K562 treated with DMSO at 1 percent for 24 hours (cell line): Measurements from ENCODE around the gene OR6B1. TPM values are rescaled to one million over a fixed set of nuclear protein-coding genes. Genes with fewer than 3 reads are reported as not detected.

Experiments
- total RNA-seq: library from RNA; unstranded; fragments of 300-600 nt; gene quantifications from 2 replicates; pipeline ENCODE4 v1.2.3, GENCODE V29; 2022; ENCODE audit warnings: low read depth; ENCODE audit not compliant: insufficient read depth

The OR6B1 gene
- total RNA-seq, result not detected in 2 replicates

DNA sequence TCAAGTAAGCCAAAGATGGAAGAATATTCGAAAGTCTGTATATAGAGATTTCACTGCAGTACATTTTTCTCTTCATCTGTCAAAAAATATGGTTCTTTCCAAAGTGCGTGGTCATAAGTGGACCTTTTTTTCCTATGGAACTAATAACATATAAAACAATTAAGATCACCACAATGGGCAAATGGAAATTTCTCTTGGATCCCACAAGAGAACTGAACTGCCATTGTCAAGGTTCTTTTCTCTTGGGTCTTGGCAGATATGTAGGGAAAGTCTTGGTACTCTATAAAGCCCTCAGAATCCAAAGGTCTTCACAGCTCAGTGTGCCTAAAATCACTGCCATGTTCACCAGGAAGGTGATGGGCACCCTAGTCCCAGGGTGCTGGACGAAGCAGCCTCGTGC, at the start of gene OR6B1:
TSS of gene OR6B1 (plus strand) at position 301 of the 400 bp plus-strand sequence. CDS start 3,677 bp downstream, outside the sequence.

DNA sequence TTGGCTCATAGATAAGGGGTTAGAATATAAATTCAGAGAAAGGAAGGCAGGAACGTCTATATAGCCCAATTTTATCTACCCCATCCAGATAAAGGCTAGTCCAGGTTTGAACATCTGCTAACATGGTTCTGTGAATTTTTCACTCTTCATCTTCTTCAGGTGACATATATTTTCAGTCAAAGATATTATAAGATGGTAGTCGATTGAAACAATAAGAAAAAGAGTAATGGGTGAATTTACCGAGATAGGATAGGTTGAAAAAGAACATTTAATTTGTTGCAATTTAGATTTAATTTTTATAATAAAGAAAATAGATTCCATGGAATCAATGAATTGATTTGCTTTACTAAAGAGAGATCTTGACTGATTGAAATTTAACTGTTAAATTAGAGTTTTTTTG, 45.6 kb upstream of the OR6B1 start, which contains the start of gene OR2F1:
TSS of gene OR2F1 (plus strand) at position 301 of the 400 bp plus-strand sequence. CDS start 5,127 bp downstream, outside the sequence.

DNA sequence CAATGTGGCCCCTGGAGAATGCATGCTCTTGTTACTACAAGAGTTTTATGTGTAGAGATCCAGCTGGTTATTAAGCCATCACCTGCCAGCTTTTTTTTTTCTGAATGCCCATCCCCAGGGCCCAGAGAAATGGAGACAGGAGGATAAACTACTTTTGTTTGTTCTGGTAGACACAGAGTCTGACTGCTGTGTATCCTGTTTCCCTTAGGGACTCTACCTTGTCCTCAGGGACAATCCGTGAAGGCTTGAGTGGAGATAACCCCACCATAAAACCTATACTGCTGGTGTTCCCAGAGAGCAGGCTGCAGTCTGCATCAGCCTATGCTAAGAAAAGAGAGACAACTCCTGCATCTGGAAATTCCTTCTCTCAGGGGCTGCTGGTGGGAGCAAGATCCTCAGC, 48.5 kb downstream of the OR6B1 start, which contains the start of gene OR2A5:
TSS of gene OR2A5 (plus strand) at position 301 of the 400 bp plus-strand sequence. CDS start 1,454 bp downstream, outside the sequence.

Other genes with a start within 250 kb of the OR6B1 start
- gene CTAGE6, start 242.6 kb upstream of the OR6B1 start, total RNA-seq, result not detected in 2 replicates
- 53.3 and 58.8 TPM in 2 replicates for gene TCAF1, start 98.1 kb upstream of the OR6B1 start, total RNA-seq
- not detected in 2 replicates for gene OR2F2, start 65.1 kb upstream of the OR6B1 start, total RNA-seq
- gene OR2F1, start 45.5 kb upstream of the OR6B1 start, total RNA-seq, result not detected in 2 replicates
- gene OR2A5, start 48.6 kb downstream of the OR6B1 start, total RNA-seq, result not detected in 2 replicates
- gene OR2A25, start 69.5 kb downstream of the OR6B1 start, total RNA-seq, result not detected in 2 replicates
- not detected in 2 replicates for gene OR2A12, start 86.0 kb downstream of the OR6B1 start, total RNA-seq
- gene OR2A2, start 109.3 kb downstream of the OR6B1 start, total RNA-seq, result not detected in 2 replicates
- gene OR2A14, start 122.9 kb downstream of the OR6B1 start, total RNA-seq, result not detected in 2 replicates
- gene CTAGE4, start 183.1 kb downstream of the OR6B1 start, total RNA-seq, result not detected in 2 replicates
- 0.25 TPM in 1 of 2 replicates, not detected in the other for gene ARHGEF35, start 195.5 kb downstream of the OR6B1 start, total RNA-seq
- not detected in 2 replicates for gene OR2A42, start 239.3 kb downstream of the OR6B1 start, total RNA-seq